NCI-H1417 (cell line): ENCODE results near the gene FBXO48.
A peak's percentile ranks its signal among the peaks of the same experiment; 100 is the strongest.

ENCODE experiments used
- DNase-seq, 3 experiments: peaks; one replicate each; lab custom pipeline; 2025; lab: John Stamatoyannopoulos, UW

Gene FBXO48

GRCh38 chr2:68435615-68436014, 31.5 kb downstream of the FBXO48 start:
- no peak for DNase-seq

- DNase-seq = no peak
Observed at GRCh38 chr2:68434981-68435380, 32.1 kb downstream of the FBXO48 start.

GRCh38 chr2:68432696-68433658, 34.1 kb downstream of the FBXO48 start:
- DNase-seq = peak in 1 of 3 experiments; percentile 26

- DNase-seq = no peak
Observed at GRCh38 chr2:68431316-68431972, 35.6 kb downstream of the FBXO48 start.

GRCh38 chr2:68429311-68429826, 37.7 kb downstream of the FBXO48 start:
- DNase-seq = no peak

- DNase-seq = no peak
Observed at GRCh38 chr2:68428746-68429145, 38.3 kb downstream of the FBXO48 start.

- DNase-seq = no peak
Observed at GRCh38 chr2:68428126-68428525, 39.0 kb downstream of the FBXO48 start.

- DNase-seq = no peak
Observed at GRCh38 chr2:68426848-68427579, 40.1 kb downstream of the FBXO48 start.

- DNase-seq = no peak
Observed at GRCh38 chr2:68426446-68426845, 40.6 kb downstream of the FBXO48 start.

GRCh38 chr2:68425503-68425902, 41.6 kb downstream of the FBXO48 start:
- DNase-seq = no peak

- no peak for DNase-seq
Observed at GRCh38 chr2:68423966-68424650, 43.0 kb downstream of the FBXO48 start.

GRCh38 chr2:68420254-68420910, 46.7 kb downstream of the FBXO48 start:
- DNase-seq = no peak

GRCh38 chr2:68418855-68419254, 48.2 kb downstream of the FBXO48 start:
- DNase-seq = no peak

GRCh38 chr2:68418419-68418818, 48.7 kb downstream of the FBXO48 start:
- no peak for DNase-seq

- no peak for DNase-seq
Observed at GRCh38 chr2:68417926-68418325, 49.2 kb downstream of the FBXO48 start.

- peak in 2 of 3 experiments; percentile 17 to 54 for DNase-seq
Observed at GRCh38 chr2:68416081-68416675, 50.9 kb downstream of the FBXO48 start.

- DNase-seq = no peak
Observed at GRCh38 chr2:68415521-68415920, 51.6 kb downstream of the FBXO48 start.

- peak in 1 of 3 experiments; percentile 44 for DNase-seq
Observed at GRCh38 chr2:68414876-68415275, 52.2 kb downstream of the FBXO48 start.

- DNase-seq = no peak
Observed at GRCh38 chr2:68414452-68414851, 52.6 kb downstream of the FBXO48 start.

- no peak for DNase-seq
Observed at GRCh38 chr2:68413466-68413865, 53.6 kb downstream of the FBXO48 start.
